Measurements from ENCODE around the gene MTNR1A.
"Not testable (repeated sequence)": the region's sequence is repeated elsewhere in the genome, so short reads cannot be mapped to it uniquely, and the experiment has no call there.

Gene MTNR1A

GRCh38 chr4:186534056-186534455, 21.3 kb downstream of the MTNR1A start:
- H3K79me2 ChIP-seq (ENCODE audit: control insufficient read depth, low read length), result no peaks in the 10 kb centered on the region
- H3K4me3 ChIP-seq (ENCODE audit: low read length), result no peak overlapping the region
- H3K9me3 ChIP-seq (ENCODE audit: control insufficient read depth, insufficient read depth, low read length), result peaks cover 5% of the 10 kb centered on the region
- H3K9me2 ChIP-seq (replicated peaks; ENCODE audit: control insufficient read depth, low read length), result no peaks in the 10 kb centered on the region
- H3K4me1 ChIP-seq (ENCODE audit: control insufficient read depth, low read length), result no peaks in the 10 kb centered on the region
- H3K27ac ChIP-seq (ENCODE audit: low read depth, low read length), result no peak overlapping the region
- no peaks in the 10 kb centered on the region for H3F3A ChIP-seq (ENCODE audit: control insufficient read depth, insufficient read depth)
- TF ChIP-seq CTCF (IDR thresholded peaks at IDR 0.05; ENCODE audit: low read depth, low read length, poor library complexity, severe bottlenecking) (no peak), EZH2phosphoT487 (IDR thresholded peaks at IDR 0.05; ENCODE audit: borderline replicate concordance, low read length) (no peak)
- H3K36me3 ChIP-seq (ENCODE audit: control insufficient read depth, low read length), result no peaks in the 10 kb centered on the region
- no peaks in the 10 kb centered on the region for H4K20me1 ChIP-seq (ENCODE audit: control insufficient read depth, insufficient read depth, low read depth, low read length)
- H3K27me3 ChIP-seq (ENCODE audit: control insufficient read depth, low read length), result no peaks in the 10 kb centered on the region
- no peak overlapping the region for H3K4me2 ChIP-seq (ENCODE audit: low read length)

- not testable (repeated sequence) for H3K36me3 ChIP-seq (ENCODE audit: control insufficient read depth, low read length); H4K20me1 ChIP-seq (ENCODE audit: control insufficient read depth, insufficient read depth, low read depth, low read length); H3K4me2 ChIP-seq (ENCODE audit: low read length); H3K79me2 ChIP-seq (ENCODE audit: control insufficient read depth, low read length); H3K4me3 ChIP-seq (ENCODE audit: low read length); H3K9me2 ChIP-seq (replicated peaks; ENCODE audit: control insufficient read depth, low read length); H3F3A ChIP-seq (ENCODE audit: control insufficient read depth, insufficient read depth); H3K4me1 ChIP-seq (ENCODE audit: control insufficient read depth, low read length); H3K9me3 ChIP-seq (ENCODE audit: control insufficient read depth, insufficient read depth, low read length); H3K27me3 ChIP-seq (ENCODE audit: control insufficient read depth, low read length); H3K27ac ChIP-seq (ENCODE audit: low read depth, low read length)
Observed at GRCh38 chr4:186523927-186524326, 31.4 kb downstream of the MTNR1A start.

- TF ChIP-seq EZH2phosphoT487 (IDR thresholded peaks at IDR 0.05; ENCODE audit: borderline replicate concordance, low read length) (no peak), CTCF (IDR thresholded peaks at IDR 0.05; ENCODE audit: low read depth, low read length, poor library complexity, severe bottlenecking) (no peak)
- Histone ChIP-seq H3K9me3 (ENCODE audit: control insufficient read depth, insufficient read depth, low read length) (no peaks in the 10 kb centered on the region), H3K36me3 (ENCODE audit: control insufficient read depth, low read length) (no peaks in the 10 kb centered on the region), H3K4me1 (ENCODE audit: control insufficient read depth, low read length) (no peaks in the 10 kb centered on the region), H3K4me2 (ENCODE audit: low read length) (no peak overlapping the region), H3F3A (ENCODE audit: control insufficient read depth, insufficient read depth) (no peaks in the 10 kb centered on the region), H3K79me2 (ENCODE audit: control insufficient read depth, low read length) (no peaks in the 10 kb centered on the region), H3K9me2 (replicated peaks; ENCODE audit: control insufficient read depth, low read length) (no peaks in the 10 kb centered on the region), H4K20me1 (ENCODE audit: control insufficient read depth, insufficient read depth, low read depth, low read length) (no peaks in the 10 kb centered on the region), H3K27me3 (ENCODE audit: control insufficient read depth, low read length) (no peaks in the 10 kb centered on the region), H3K4me3 (ENCODE audit: low read length) (no peak overlapping the region), H3K27ac (ENCODE audit: low read depth, low read length) (no peak overlapping the region)
Observed at GRCh38 chr4:186516287-186516686, 39.1 kb downstream of the MTNR1A start.

GRCh38 chr4:186514271-186514950, 41.0 kb downstream of the MTNR1A start:
- Histone ChIP-seq H3K27me3 (ENCODE audit: control insufficient read depth, low read length) (no peaks in the 10 kb centered on the region), H4K20me1 (ENCODE audit: control insufficient read depth, insufficient read depth, low read depth, low read length) (no peaks in the 10 kb centered on the region), H3K27ac (ENCODE audit: low read depth, low read length) (no peak overlapping the region), H3K4me2 (ENCODE audit: low read length) (no peak overlapping the region), H3K4me1 (ENCODE audit: control insufficient read depth, low read length) (no peaks in the 10 kb centered on the region), H3K9me3 (ENCODE audit: control insufficient read depth, insufficient read depth, low read length) (no peaks in the 10 kb centered on the region), H3F3A (ENCODE audit: control insufficient read depth, insufficient read depth) (no peaks in the 10 kb centered on the region), H3K79me2 (ENCODE audit: control insufficient read depth, low read length) (no peaks in the 10 kb centered on the region), H3K4me3 (ENCODE audit: low read length) (no peak overlapping the region), H3K36me3 (ENCODE audit: control insufficient read depth, low read length) (no peaks in the 10 kb centered on the region), H3K9me2 (replicated peaks; ENCODE audit: control insufficient read depth, low read length) (no peaks in the 10 kb centered on the region)
- TF ChIP-seq EZH2phosphoT487 (IDR thresholded peaks at IDR 0.05; ENCODE audit: borderline replicate concordance, low read length) (no peak), CTCF (IDR thresholded peaks at IDR 0.05; ENCODE audit: low read depth, low read length, poor library complexity, severe bottlenecking) (no peak)

GRCh38 chr4:186504771-186505170, 50.6 kb downstream of the MTNR1A start:
- not testable (repeated sequence) for H3K79me2 ChIP-seq (ENCODE audit: control insufficient read depth, low read length); H4K20me1 ChIP-seq (ENCODE audit: control insufficient read depth, insufficient read depth, low read depth, low read length); H3K9me2 ChIP-seq (replicated peaks; ENCODE audit: control insufficient read depth, low read length); H3K27me3 ChIP-seq (ENCODE audit: control insufficient read depth, low read length); H3K4me3 ChIP-seq (ENCODE audit: low read length); H3K4me2 ChIP-seq (ENCODE audit: low read length); H3K27ac ChIP-seq (ENCODE audit: low read depth, low read length); H3K9me3 ChIP-seq (ENCODE audit: control insufficient read depth, insufficient read depth, low read length); H3K36me3 ChIP-seq (ENCODE audit: control insufficient read depth, low read length); H3F3A ChIP-seq (ENCODE audit: control insufficient read depth, insufficient read depth); H3K4me1 ChIP-seq (ENCODE audit: control insufficient read depth, low read length)
